Psoas muscle (tissue), 8 donors: Measurements from ENCODE around the gene FAM222A. TPM values are rescaled to one million over a fixed set of nuclear protein-coding genes. Genes with fewer than 3 reads are reported as not detected.

Experiments used
- ATAC-seq, 4 donors: fragments of 200-7000 bp; cut with Tn5 transposase; one replicate each; pipeline ENCODE4 v1.9.1; 2020; ENCODE audit warnings: moderate library complexity in 3 of 4, mild to moderate bottlenecking in 2 of 4
- DNase-seq, 2 donors: peaks; one replicate each; pipeline ENCODE4 v3.0.0-alpha.2; 2020
- H3K27ac ChIP-seq: fragments of 200-600 bp; one replicate; pipeline ENCODE4 v1.8.0; 2022
- H3K27me3 ChIP-seq, 3 donors: fragments of 200-600 bp in 1 of 3; one replicate each; pipeline versions ENCODE4 v1.6.1 to v1.8.0; 2013 to 2022; ENCODE audit warnings: low read length in 2 of 3, mild to moderate bottlenecking in 2 of 3, moderate library complexity in 1 of 3; ENCODE audit not compliant: insufficient read depth in 3 of 3
- H3K36me3 ChIP-seq, 2 donors: fragments of 200-600 bp in 1 of 2; one replicate each; pipeline versions ENCODE4 v1.6.1 to v1.8.0; 2013 to 2022; ENCODE audit warnings: low read depth in 1 of 2, mild to moderate bottlenecking in 1 of 2, moderate library complexity in 1 of 2; ENCODE audit not compliant: insufficient read depth in 1 of 2
- H3K4me1 ChIP-seq: fragments of 200-600 bp; one replicate; pipeline ENCODE4 v1.8.0; 2022
- H3K4me3 ChIP-seq: fragments of 200-600 bp; one replicate; pipeline ENCODE4 v1.8.0; 2022; ENCODE audit warnings: mild to moderate bottlenecking
- H3K9me3 ChIP-seq: fragments of 200-600 bp; one replicate; pipeline ENCODE4 v1.8.0; 2022
- WGBS, 3 donors: extraction: QIAGEN DNeasy Blood & Tissue Kit; methylation state at CpG; one replicate each; pipeline versions ENCODE4 v1.1.6 to v1.1.7; 2013; 5-methylcytosine and 5-hydroxymethylcytosine counted together
- intact Hi-C, 2 donors: fragments of 100-400 bp; cut with DNase I; formaldehyde crosslinking; loops; one replicate each; pipeline versions ENCODE4 v1.11.0 to v1.14.2; 2022
- polyA plus RNA-seq, 3 donors: library from polyadenylated mRNA; stranded (reverse); fragments of 200-250 nt; gene quantifications; one replicate each; pipeline ENCODE4 v1.2.3, GENCODE V29; 2013
- total RNA-seq, 4 donors: library from RNA; stranded (reverse); fragmentation: NEBNext Ultra II Directional in 2 of 4; extraction: Animal tissue kit (Norgen Biotek cat#: 25700) in 2 of 4; gene quantifications; one replicate each; pipeline versions ENCODE4 v1.2.1 to v1.2.4, GENCODE V29; 2021 to 2023
- TF ChIP-seq, protein P1 (sequence below): fragments of 200-600 bp; IDR thresholded peaks from one replicate; pipeline ENCODE4 v1.8.0; 2022; ENCODE audit warnings: antibody characterized with exemption
- donor health status: healthy with polysubstance abuse.
- donor health status: DM: no; HTN: no; CAD: no; lungs with moderate emphysema.
- donor health status: Bipolar disorder and iron deficiency.
- donor health status: healthy.
- donor health status: DM: yes; HTN: yes; CAD: no.
- donor health status: DM: no; HTN: no; CAD: no.
- donor health status: DM: no; HTN: no; CAD: no.
- donor health status: DM: yes; HTN: yes; CAD: no.

FAM222A gene
- total and polyA plus RNA-seq, 7 donors, result 0.59 to 15.8 (median 5.1) TPM

GRCh38 chr12:109704371-109705098 is 9.1 kb upstream of the FAM222A start:
- Histone ChIP-seq H3K27me3 (no peaks in the 10 kb centered on the region), H3K36me3 (no peaks in the 10 kb centered on the region), H3K27ac (no peak overlapping the region), H3K4me1 (no peaks in the 10 kb centered on the region), H3K4me3 (no peak overlapping the region), H3K9me3 (no peaks in the 10 kb centered on the region)
- DNase-seq (no peak), ATAC-seq (no peak)
- TF ChIP-seq, protein P1, sequence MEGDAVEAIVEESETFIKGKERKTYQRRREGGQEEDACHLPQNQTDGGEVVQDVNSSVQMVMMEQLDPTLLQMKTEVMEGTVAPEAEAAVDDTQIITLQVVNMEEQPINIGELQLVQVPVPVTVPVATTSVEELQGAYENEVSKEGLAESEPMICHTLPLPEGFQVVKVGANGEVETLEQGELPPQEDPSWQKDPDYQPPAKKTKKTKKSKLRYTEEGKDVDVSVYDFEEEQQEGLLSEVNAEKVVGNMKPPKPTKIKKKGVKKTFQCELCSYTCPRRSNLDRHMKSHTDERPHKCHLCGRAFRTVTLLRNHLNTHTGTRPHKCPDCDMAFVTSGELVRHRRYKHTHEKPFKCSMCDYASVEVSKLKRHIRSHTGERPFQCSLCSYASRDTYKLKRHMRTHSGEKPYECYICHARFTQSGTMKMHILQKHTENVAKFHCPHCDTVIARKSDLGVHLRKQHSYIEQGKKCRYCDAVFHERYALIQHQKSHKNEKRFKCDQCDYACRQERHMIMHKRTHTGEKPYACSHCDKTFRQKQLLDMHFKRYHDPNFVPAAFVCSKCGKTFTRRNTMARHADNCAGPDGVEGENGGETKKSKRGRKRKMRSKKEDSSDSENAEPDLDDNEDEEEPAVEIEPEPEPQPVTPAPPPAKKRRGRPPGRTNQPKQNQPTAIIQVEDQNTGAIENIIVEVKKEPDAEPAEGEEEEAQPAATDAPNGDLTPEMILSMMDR, result no peak
- intact Hi-C loops, result no loop called here
- 88 to 93% (median 92%) methylated on average over 4 of the region's 4 CpGs for WGBS, 3 donors

GRCh38 chr12:109705291-109705690 is 8.3 kb upstream of the FAM222A start:
- Histone ChIP-seq H3K9me3 (no peaks in the 10 kb centered on the region), H3K27me3 (no peaks in the 10 kb centered on the region), H3K4me3 (no peak overlapping the region), H3K27ac (no peak overlapping the region), H3K36me3 (no peaks in the 10 kb centered on the region), H3K4me1 (no peaks in the 10 kb centered on the region)
- intact Hi-C loops, result no loop called here
- TF ChIP-seq, protein P1, result no peak
- ATAC-seq (no peak), DNase-seq (no peak)
- WGBS, 3 donors, result 74 to 82% (median 78%) methylated on average over 4 of the region's 4 CpGs

DNA sequence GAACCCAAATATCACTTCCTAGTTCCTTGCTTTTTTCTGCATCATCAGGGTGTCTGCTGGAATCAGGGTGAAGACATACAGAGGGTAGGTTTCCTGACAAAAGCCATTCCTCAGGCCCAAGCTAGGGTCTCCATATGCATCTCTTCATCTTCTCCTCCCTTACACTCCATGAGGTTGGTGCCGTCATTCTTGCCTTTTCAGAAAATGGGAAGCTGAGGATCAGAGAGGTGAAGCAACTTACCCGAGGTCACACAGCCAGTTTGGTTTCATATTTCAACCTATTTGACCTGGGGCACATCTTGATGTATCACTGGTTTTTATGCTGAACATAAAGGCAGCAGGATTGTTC is 7.3 kb upstream of the FAM222A start:
- WGBS, 3 donors, result 69 to 72% (median 72%) methylated on average over 2 of the region's 2 CpGs
- TF ChIP-seq, protein P1, result no peak
- no peak overlapping the region for H3K4me3 ChIP-seq
- no peak overlapping the region for H3K27ac ChIP-seq
- no peaks in the 10 kb centered on the region for H3K4me1 ChIP-seq
- ATAC-seq (no peak), DNase-seq (no peak)
- H3K9me3 ChIP-seq, result no peaks in the 10 kb centered on the region
- intact Hi-C loops, result no loop called here
- no peaks in the 10 kb centered on the region for H3K36me3 ChIP-seq
- H3K27me3 ChIP-seq, result no peaks in the 10 kb centered on the region

GRCh38 chr12:109706747-109707469 is 6.7 kb upstream of the FAM222A start:
- WGBS, 3 donors, result 42 to 52% (median 44%) methylated on average over 10 of the region's 10 CpGs
- Histone ChIP-seq H3K27ac (no peak overlapping the region), H3K4me1 (no peaks in the 10 kb centered on the region), H3K9me3 (no peaks in the 10 kb centered on the region), H3K36me3 (no peaks in the 10 kb centered on the region), H3K4me3 (no peak overlapping the region), H3K27me3 (no peaks in the 10 kb centered on the region)
- ATAC-seq, result no peak
- TF ChIP-seq, protein P1, result no peak
- intact Hi-C loops, result no loop called here
- DNase-seq, result no peak
